H1 (cell line): ENCODE results near the gene ADARB2.

Experiments
- CHD2 ChIP-seq: IDR thresholded peaks from 2 replicates; pipeline ENCODE4 v1.6.1; 2012; ENCODE audit warnings: low read length, improper control_type of control experiment
- KDM4A ChIP-seq: IDR thresholded peaks from one replicate; pipeline ENCODE4 v1.7.1; 2012; ENCODE audit warnings: low read depth, mild to moderate bottlenecking, moderate library complexity, low read length, inconsistent platforms; ENCODE audit not compliant: severe bottlenecking
- NRF1 ChIP-seq: IDR thresholded peaks from 2 replicates; pipeline ENCODE4 v1.6.1; 2011; ENCODE audit warnings: mild to moderate bottlenecking, low read depth, low read length, improper control_type of control experiment
- POLR2A ChIP-seq, 2 experiments: IDR thresholded peaks; 1 replicate in 1 of 2; 2 replicates in 1 of 2; pipeline ENCODE4 v1.6.1; 2011; ENCODE audit warnings: low read depth in 2 of 2, low read length in 2 of 2, mild to moderate bottlenecking in 2 of 2; ENCODE audit errors: control extremely low read depth in 1 of 2
- RBBP5 ChIP-seq: IDR thresholded peaks from 2 replicates; pipeline ENCODE4 v1.7.1; 2012; ENCODE audit warnings: low read depth, mild to moderate bottlenecking, inconsistent platforms, low read length, moderate library complexity, borderline replicate concordance
- TAF7 ChIP-seq: optimal IDR thresholded peaks from 2 replicates; pipeline ENCODE3; 2011; ENCODE audit warnings: low read depth, mild to moderate bottlenecking, inconsistent platforms, low read length, moderate library complexity, borderline replicate concordance
- TF ChIP-seq, protein P1 (sequence below), 3 experiments: IDR thresholded peaks; 1 replicate in 2 of 3; 2 replicates in 1 of 3; pipeline versions ENCODE4 v1.5.1 to v1.6.1; 2011; ENCODE audit warnings: low read length in 3 of 3, mild to moderate bottlenecking in 3 of 3, inconsistent platforms in 2 of 3, low read depth in 1 of 3, moderate library complexity in 1 of 3; ENCODE audit not compliant: insufficient read depth in 1 of 3; ENCODE audit errors: control extremely low read depth in 1 of 3

DNA sequence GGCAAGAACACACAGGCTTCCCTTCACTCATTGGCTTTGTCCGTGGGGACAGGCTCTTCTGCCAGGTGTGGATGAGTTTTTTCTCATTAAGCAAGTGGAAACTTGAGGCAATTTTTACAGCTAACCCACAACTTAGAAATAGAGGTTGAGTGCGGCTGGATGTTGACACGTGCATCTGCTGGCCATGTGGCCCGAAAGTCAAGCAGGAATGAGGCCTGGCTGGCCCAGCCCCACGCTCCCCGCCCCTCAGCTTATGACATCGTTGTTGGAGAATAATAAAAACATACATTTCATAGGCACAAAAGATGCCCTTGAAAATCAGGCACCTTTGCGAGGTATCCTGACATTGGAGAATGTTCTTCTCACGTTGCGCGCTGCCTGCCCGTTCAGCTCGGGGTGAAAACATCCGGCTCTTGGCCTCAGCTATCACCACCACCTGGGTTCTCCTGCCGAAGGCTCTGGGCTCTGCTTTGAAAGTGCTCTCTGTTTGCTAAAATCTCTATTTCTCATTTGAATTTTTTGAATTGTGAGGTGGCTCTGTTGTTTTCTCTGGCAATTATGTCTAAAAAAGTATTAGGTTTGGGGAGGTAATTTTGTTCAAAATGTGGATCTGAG is 370.4 kb downstream of the ADARB2 start:
- TF ChIP-seq, protein P1, sequence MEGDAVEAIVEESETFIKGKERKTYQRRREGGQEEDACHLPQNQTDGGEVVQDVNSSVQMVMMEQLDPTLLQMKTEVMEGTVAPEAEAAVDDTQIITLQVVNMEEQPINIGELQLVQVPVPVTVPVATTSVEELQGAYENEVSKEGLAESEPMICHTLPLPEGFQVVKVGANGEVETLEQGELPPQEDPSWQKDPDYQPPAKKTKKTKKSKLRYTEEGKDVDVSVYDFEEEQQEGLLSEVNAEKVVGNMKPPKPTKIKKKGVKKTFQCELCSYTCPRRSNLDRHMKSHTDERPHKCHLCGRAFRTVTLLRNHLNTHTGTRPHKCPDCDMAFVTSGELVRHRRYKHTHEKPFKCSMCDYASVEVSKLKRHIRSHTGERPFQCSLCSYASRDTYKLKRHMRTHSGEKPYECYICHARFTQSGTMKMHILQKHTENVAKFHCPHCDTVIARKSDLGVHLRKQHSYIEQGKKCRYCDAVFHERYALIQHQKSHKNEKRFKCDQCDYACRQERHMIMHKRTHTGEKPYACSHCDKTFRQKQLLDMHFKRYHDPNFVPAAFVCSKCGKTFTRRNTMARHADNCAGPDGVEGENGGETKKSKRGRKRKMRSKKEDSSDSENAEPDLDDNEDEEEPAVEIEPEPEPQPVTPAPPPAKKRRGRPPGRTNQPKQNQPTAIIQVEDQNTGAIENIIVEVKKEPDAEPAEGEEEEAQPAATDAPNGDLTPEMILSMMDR (IDR thresholded peaks at IDR 0.05; ENCODE audit: control extremely low read depth in 1 of 3, insufficient read depth in 1 of 3, low read depth in 1 of 3, low read length in 3 of 3), result no peak
- no peak for TF ChIP-seq RBBP5
- TF ChIP-seq TAF7, result no peak
- TF ChIP-seq NRF1, result no peak
- no peak for TF ChIP-seq POLR2A (IDR thresholded peaks at IDR 0.05; ENCODE audit: control extremely low read depth in 1 of 2, low read depth in 2 of 2, low read length in 2 of 2)
- no peak for TF ChIP-seq CHD2
- no peak for TF ChIP-seq KDM4A
